Measurements from ENCODE around the gene VGLL4. TPM values are rescaled to one million over a fixed set of nuclear protein-coding genes. Genes with fewer than 3 reads are reported as not detected.

Gene VGLL4
- total RNA-seq, 1 donor from 2014 or later: 45.5 TPM

DNA sequence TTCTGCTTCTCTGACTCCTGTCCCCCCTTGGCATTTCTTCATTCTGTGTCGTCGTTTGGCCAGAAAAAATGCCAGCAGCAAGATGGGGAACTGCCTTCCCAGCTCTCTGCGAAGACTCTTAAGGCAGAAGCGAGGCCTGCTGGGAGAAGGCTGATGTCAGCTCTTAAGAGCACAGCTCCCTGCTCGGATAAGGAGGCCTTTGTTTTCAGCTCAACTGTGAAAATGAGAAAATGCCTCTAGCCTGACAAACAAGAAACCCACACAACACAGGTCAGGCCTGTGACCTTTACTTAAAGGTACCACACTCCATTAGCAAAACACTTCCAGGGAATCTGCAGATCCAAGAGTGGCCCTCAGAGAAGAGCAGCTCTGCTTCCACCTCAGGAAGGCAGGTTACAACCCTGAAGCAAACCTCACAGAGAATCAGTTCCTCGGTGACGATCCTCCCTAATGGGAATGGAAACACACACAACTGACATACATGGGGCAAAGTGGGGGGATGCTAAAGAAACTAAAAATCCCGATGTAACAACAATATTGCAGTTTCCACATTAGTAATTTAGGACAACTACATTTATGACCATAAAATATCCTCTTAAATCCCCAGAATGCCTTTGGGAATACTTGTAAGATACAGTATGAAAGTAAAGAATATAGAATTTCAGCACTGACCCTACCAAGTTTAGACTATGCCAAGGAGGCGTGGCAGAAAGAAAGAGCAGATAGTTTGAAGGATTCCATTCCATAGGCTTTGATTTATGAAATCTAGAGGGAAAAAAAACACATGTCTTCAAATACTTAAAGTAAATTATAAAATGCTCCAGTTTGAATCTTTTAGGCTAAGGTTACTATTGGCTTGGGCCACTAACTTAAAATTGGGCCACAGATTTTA lies 52.1 kb downstream of the VGLL4 start:
- DNase-seq (no peak), ATAC-seq (peak; percentile 74 to 81)
- peaks cover 58% of the 10 kb centered on the region for H3K4me1 ChIP-seq
- peak overlapping the region; percentile 25 for H3K27ac ChIP-seq
- peak overlapping the region; percentile 0 for H3K4me3 ChIP-seq
- H3K27me3 ChIP-seq (ENCODE audit: low read depth): no peaks in the 10 kb centered on the region
- H3K36me3 ChIP-seq: no peaks in the 10 kb centered on the region
- H3K9me3 ChIP-seq: no peaks in the 10 kb centered on the region
- intact Hi-C loops (cut with DNase I): no loop called here
- no peak for TF ChIP-seq CTCF (IDR thresholded peaks at IDR 0.05)

DNA sequence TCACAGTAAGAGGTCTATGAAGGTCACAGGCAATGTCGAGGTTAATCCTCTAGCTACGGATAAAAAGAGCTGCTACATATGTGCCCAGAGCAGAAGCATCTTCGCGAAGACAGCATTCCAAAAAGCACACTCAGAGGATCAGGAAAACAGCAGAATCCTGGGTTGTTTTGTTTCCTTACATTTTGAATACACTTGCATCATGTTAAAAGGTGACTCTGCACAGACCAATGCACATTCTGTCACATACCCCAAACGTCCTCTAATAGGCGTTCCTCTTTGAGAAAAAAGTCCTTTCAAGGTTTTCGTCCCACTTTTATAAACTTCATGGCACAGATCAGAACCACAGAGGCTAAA lies 52.7 kb downstream of the VGLL4 start:
- H3K27ac ChIP-seq: peak overlapping the region; percentile 25
- H3K4me1 ChIP-seq: peaks cover 58% of the 10 kb centered on the region
- H3K4me3 ChIP-seq: peak overlapping the region; percentile 0
- no peaks in the 10 kb centered on the region for H3K9me3 ChIP-seq
- intact Hi-C loops (cut with DNase I): no loop called here
- DNase-seq (no peak), ATAC-seq (no peak)
- no peaks in the 10 kb centered on the region for H3K36me3 ChIP-seq
- no peaks in the 10 kb centered on the region for H3K27me3 ChIP-seq (ENCODE audit: low read depth)
- no peak for TF ChIP-seq CTCF (IDR thresholded peaks at IDR 0.05)

GRCh38 chr3:11589706-11590105 lies 54.0 kb downstream of the VGLL4 start:
- DNase-seq (no peak), ATAC-seq (no peak)
- H3K9me3 ChIP-seq: no peaks in the 10 kb centered on the region
- no peaks in the 10 kb centered on the region for H3K36me3 ChIP-seq
- intact Hi-C loops (cut with DNase I): no loop called here
- H3K27ac ChIP-seq: no peak overlapping the region
- H3K27me3 ChIP-seq (ENCODE audit: low read depth): no peaks in the 10 kb centered on the region
- TF ChIP-seq CTCF (IDR thresholded peaks at IDR 0.05): no peak
- peaks cover 58% of the 10 kb centered on the region for H3K4me1 ChIP-seq
- H3K4me3 ChIP-seq: no peak overlapping the region

GRCh38 chr3:11588755-11589154 lies 55.0 kb downstream of the VGLL4 start:
- intact Hi-C loops (cut with DNase I): no loop called here
- Histone ChIP-seq H3K4me1 (peaks cover 60% of the 10 kb centered on the region), H3K27ac (peak overlapping the region; percentile 15), H3K36me3 (no peaks in the 10 kb centered on the region), H3K4me3 (no peak overlapping the region), H3K9me3 (no peaks in the 10 kb centered on the region), H3K27me3 (ENCODE audit: low read depth) (no peaks in the 10 kb centered on the region)
- no peak for DNase-seq
- no peak for TF ChIP-seq CTCF (IDR thresholded peaks at IDR 0.05)
- ATAC-seq: peak; percentile 6 to 37

DNA sequence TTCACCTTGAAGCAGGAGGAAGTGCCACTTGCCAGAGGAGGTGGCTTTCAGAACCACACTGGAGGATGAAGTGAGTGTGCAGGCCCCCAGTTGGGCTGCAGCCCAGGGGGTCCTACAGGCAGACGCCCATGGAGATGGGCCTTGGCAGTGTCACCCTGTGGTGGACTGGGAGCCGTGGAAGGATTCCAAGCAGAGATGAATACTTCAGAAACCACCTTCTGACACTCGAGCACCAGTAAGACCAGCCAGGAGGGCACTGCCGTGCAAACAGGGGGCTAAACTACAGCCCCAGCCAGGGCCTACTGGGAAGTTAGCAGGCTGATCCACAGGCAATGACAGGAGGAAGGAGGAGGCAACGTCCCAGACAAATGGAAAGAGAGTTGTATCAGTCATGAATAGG lies 55.4 kb downstream of the VGLL4 start:
- DNase-seq (no peak), ATAC-seq (no peak)
- H3K27ac ChIP-seq: peak overlapping the region; percentile 15
- intact Hi-C loops (cut with DNase I): no loop called here
- H3K4me3 ChIP-seq: no peak overlapping the region
- no peaks in the 10 kb centered on the region for H3K36me3 ChIP-seq
- H3K27me3 ChIP-seq (ENCODE audit: low read depth): no peaks in the 10 kb centered on the region
- H3K9me3 ChIP-seq: no peaks in the 10 kb centered on the region
- peaks cover 60% of the 10 kb centered on the region for H3K4me1 ChIP-seq
- no peak for TF ChIP-seq CTCF (IDR thresholded peaks at IDR 0.05)
